ENCODE results near the gene TEX44.
"Not testable (repeated sequence)": the region's sequence is repeated elsewhere in the genome, so short reads cannot be mapped to it uniquely, and the experiment has no call there.

The TEX44 gene

GRCh38 chr2:231573698-231574421, 18.8 kb upstream of the TEX44 start:
- H3K9ac ChIP-seq (ENCODE audit: low read length): no peak overlapping the region
- DNase-seq (ENCODE audit: low read depth): no peak
- H3K4me1 ChIP-seq (ENCODE audit: control insufficient read depth, insufficient read depth, low read length): no peaks in the 10 kb centered on the region
- no peaks in the 10 kb centered on the region for H3K9me3 ChIP-seq (ENCODE audit: control insufficient read depth, low read length)
- no peaks in the 10 kb centered on the region for H3K36me3 ChIP-seq (ENCODE audit: control insufficient read depth, insufficient read depth, low read length, severe bottlenecking)
- H3K27me3 ChIP-seq (replicated peaks; ENCODE audit: control insufficient read depth, insufficient read depth, low read length): no peaks in the 10 kb centered on the region
- no peak overlapping the region for H3K4me3 ChIP-seq (ENCODE audit: low read length)

- Histone ChIP-seq H3K4me3 (ENCODE audit: low read length) (no peak overlapping the region), H3K9me3 (ENCODE audit: control insufficient read depth, low read length) (no peaks in the 10 kb centered on the region), H3K4me1 (ENCODE audit: control insufficient read depth, insufficient read depth, low read length) (no peaks in the 10 kb centered on the region), H3K9ac (ENCODE audit: low read length) (no peak overlapping the region), H3K27me3 (replicated peaks; ENCODE audit: control insufficient read depth, insufficient read depth, low read length) (no peaks in the 10 kb centered on the region), H3K36me3 (ENCODE audit: control insufficient read depth, insufficient read depth, low read length, severe bottlenecking) (no peaks in the 10 kb centered on the region)
- DNase-seq (ENCODE audit: low read depth): no peak
Observed at GRCh38 chr2:231575612-231576256, 16.9 kb upstream of the TEX44 start.

- no peak for DNase-seq (ENCODE audit: low read depth)
- H3K4me1 ChIP-seq (ENCODE audit: control insufficient read depth, insufficient read depth, low read length): no peaks in the 10 kb centered on the region
Observed at GRCh38 chr2:231576465-231576864, 16.2 kb upstream of the TEX44 start.

GRCh38 chr2:231578655-231579054, 14.0 kb upstream of the TEX44 start:
- not testable (repeated sequence) for H3K9me3 ChIP-seq (ENCODE audit: control insufficient read depth, low read length); H3K4me1 ChIP-seq (ENCODE audit: control insufficient read depth, insufficient read depth, low read length); DNase-seq (ENCODE audit: low read depth)

More at GRCh38 chr2:231576465-231576864, 16.2 kb upstream of the TEX44 start:
- H3K9ac ChIP-seq (ENCODE audit: low read length): no peak overlapping the region
- no peak overlapping the region for H3K4me3 ChIP-seq (ENCODE audit: low read length)
- no peaks in the 10 kb centered on the region for H3K36me3 ChIP-seq (ENCODE audit: control insufficient read depth, insufficient read depth, low read length, severe bottlenecking)
- H3K27me3 ChIP-seq (replicated peaks; ENCODE audit: control insufficient read depth, insufficient read depth, low read length): no peaks in the 10 kb centered on the region
- H3K9me3 ChIP-seq (ENCODE audit: control insufficient read depth, low read length): no peaks in the 10 kb centered on the region

GRCh38 chr2:231579560-231579959, 13.1 kb upstream of the TEX44 start:
- DNase-seq (ENCODE audit: low read depth): no peak
- Histone ChIP-seq H3K4me3 (ENCODE audit: low read length) (no peak overlapping the region), H3K9me3 (ENCODE audit: control insufficient read depth, low read length) (no peaks in the 10 kb centered on the region), H3K4me1 (ENCODE audit: control insufficient read depth, insufficient read depth, low read length) (no peaks in the 10 kb centered on the region), H3K36me3 (ENCODE audit: control insufficient read depth, insufficient read depth, low read length, severe bottlenecking) (no peaks in the 10 kb centered on the region), H3K27me3 (replicated peaks; ENCODE audit: control insufficient read depth, insufficient read depth, low read length) (no peaks in the 10 kb centered on the region), H3K9ac (ENCODE audit: low read length) (no peak overlapping the region)

More at GRCh38 chr2:231578655-231579054, 14.0 kb upstream of the TEX44 start:
- not testable (repeated sequence) for H3K4me3 ChIP-seq (ENCODE audit: low read length); H3K27me3 ChIP-seq (replicated peaks; ENCODE audit: control insufficient read depth, insufficient read depth, low read length); H3K36me3 ChIP-seq (ENCODE audit: control insufficient read depth, insufficient read depth, low read length, severe bottlenecking); H3K9ac ChIP-seq (ENCODE audit: low read length)

GRCh38 chr2:231581328-231581727, 11.3 kb upstream of the TEX44 start:
- H3K9me3 ChIP-seq (ENCODE audit: control insufficient read depth, low read length): no peaks in the 10 kb centered on the region
- no peaks in the 10 kb centered on the region for H3K27me3 ChIP-seq (replicated peaks; ENCODE audit: control insufficient read depth, insufficient read depth, low read length)
- DNase-seq (ENCODE audit: low read depth): no peak
- H3K4me1 ChIP-seq (ENCODE audit: control insufficient read depth, insufficient read depth, low read length): no peaks in the 10 kb centered on the region
- H3K36me3 ChIP-seq (ENCODE audit: control insufficient read depth, insufficient read depth, low read length, severe bottlenecking): no peaks in the 10 kb centered on the region
- H3K9ac ChIP-seq (ENCODE audit: low read length): no peak overlapping the region
- H3K4me3 ChIP-seq (ENCODE audit: low read length): no peak overlapping the region

- no peak overlapping the region for H3K4me3 ChIP-seq (ENCODE audit: low read length)
- no peaks in the 10 kb centered on the region for H3K27me3 ChIP-seq (replicated peaks; ENCODE audit: control insufficient read depth, insufficient read depth, low read length)
- no peaks in the 10 kb centered on the region for H3K36me3 ChIP-seq (ENCODE audit: control insufficient read depth, insufficient read depth, low read length, severe bottlenecking)
- H3K4me1 ChIP-seq (ENCODE audit: control insufficient read depth, insufficient read depth, low read length): no peaks in the 10 kb centered on the region
- no peak overlapping the region for H3K9ac ChIP-seq (ENCODE audit: low read length)
- DNase-seq (ENCODE audit: low read depth): no peak
- H3K9me3 ChIP-seq (ENCODE audit: control insufficient read depth, low read length): no peaks in the 10 kb centered on the region
Observed at GRCh38 chr2:231583982-231584381, 8.7 kb upstream of the TEX44 start.

- not testable (repeated sequence) for H3K9me3 ChIP-seq (ENCODE audit: control insufficient read depth, low read length); H3K4me1 ChIP-seq (ENCODE audit: control insufficient read depth, insufficient read depth, low read length); DNase-seq (ENCODE audit: low read depth); H3K9ac ChIP-seq (ENCODE audit: low read length); H3K4me3 ChIP-seq (ENCODE audit: low read length); H3K27me3 ChIP-seq (replicated peaks; ENCODE audit: control insufficient read depth, insufficient read depth, low read length); H3K36me3 ChIP-seq (ENCODE audit: control insufficient read depth, insufficient read depth, low read length, severe bottlenecking)
Observed at GRCh38 chr2:231587744-231588143, 4.9 kb upstream of the TEX44 start.

GRCh38 chr2:231589656-231590055, 3.0 kb upstream of the TEX44 start:
- Histone ChIP-seq H3K36me3 (ENCODE audit: control insufficient read depth, insufficient read depth, low read length, severe bottlenecking) (no peaks in the 10 kb centered on the region), H3K27me3 (replicated peaks; ENCODE audit: control insufficient read depth, insufficient read depth, low read length) (no peaks in the 10 kb centered on the region), H3K9ac (ENCODE audit: low read length) (no peak overlapping the region), H3K9me3 (ENCODE audit: control insufficient read depth, low read length) (no peaks in the 10 kb centered on the region), H3K4me1 (ENCODE audit: control insufficient read depth, insufficient read depth, low read length) (no peaks in the 10 kb centered on the region), H3K4me3 (ENCODE audit: low read length) (no peak overlapping the region)
- no peak for DNase-seq (ENCODE audit: low read depth)

- H3K9ac ChIP-seq (ENCODE audit: low read length): no peak overlapping the region
- H3K36me3 ChIP-seq (ENCODE audit: control insufficient read depth, insufficient read depth, low read length, severe bottlenecking): no peaks in the 10 kb centered on the region
- H3K27me3 ChIP-seq (replicated peaks; ENCODE audit: control insufficient read depth, insufficient read depth, low read length): no peaks in the 10 kb centered on the region
- no peak overlapping the region for H3K4me3 ChIP-seq (ENCODE audit: low read length)
- DNase-seq (ENCODE audit: low read depth): no peak
- H3K4me1 ChIP-seq (ENCODE audit: control insufficient read depth, insufficient read depth, low read length): no peaks in the 10 kb centered on the region
- H3K9me3 ChIP-seq (ENCODE audit: control insufficient read depth, low read length): no peaks in the 10 kb centered on the region
Observed at GRCh38 chr2:231590614-231591013, 2.0 kb upstream of the TEX44 start.

GRCh38 chr2:231593666-231594065, 1.0 kb downstream of the TEX44 start:
- peaks cover 10% of the 10 kb centered on the region for H3K4me1 ChIP-seq (ENCODE audit: control insufficient read depth, insufficient read depth, low read length)
- H3K9me3 ChIP-seq (ENCODE audit: control insufficient read depth, low read length): no peaks in the 10 kb centered on the region
- no peaks in the 10 kb centered on the region for H3K36me3 ChIP-seq (ENCODE audit: control insufficient read depth, insufficient read depth, low read length, severe bottlenecking)
- H3K27me3 ChIP-seq (replicated peaks; ENCODE audit: control insufficient read depth, insufficient read depth, low read length): no peaks in the 10 kb centered on the region
- H3K4me3 ChIP-seq (ENCODE audit: low read length): no peak overlapping the region
- no peak overlapping the region for H3K9ac ChIP-seq (ENCODE audit: low read length)
- DNase-seq (ENCODE audit: low read depth): no peak

Measured in adipocyte (in vitro differentiated cells).